Measurements from ENCODE around the gene EXO1. TPM values are rescaled to one million over a fixed set of nuclear protein-coding genes. Genes with fewer than 3 reads are reported as not detected.

EXO1 gene
- total RNA-seq, 1 experiment from 2014 or later = 26.3 TPM

DNA sequence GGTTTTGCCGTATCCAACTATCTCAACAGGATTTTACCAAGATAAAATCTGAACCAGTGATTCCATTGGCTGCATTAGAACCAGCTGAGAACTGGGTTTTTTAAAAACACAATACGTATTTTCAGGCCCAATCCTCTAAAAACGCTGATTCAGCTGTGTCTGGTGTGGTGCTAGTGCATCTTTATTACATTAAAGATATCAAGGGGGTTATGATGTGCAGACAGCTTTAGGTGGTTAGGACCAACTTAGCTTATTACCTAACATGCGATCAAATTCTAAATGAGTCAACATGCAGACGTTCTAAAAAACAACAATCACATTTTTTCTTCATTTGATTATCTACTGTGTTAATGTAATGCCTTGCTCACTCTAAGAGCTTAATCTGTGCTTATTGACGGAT is 32.0 kb upstream of the EXO1 start:
- no peaks in the 10 kb centered on the region for H3K9me3 ChIP-seq (ENCODE audit: control insufficient read depth, insufficient read depth, low read depth, low read length)
- H3K4me1 ChIP-seq (ENCODE audit: control insufficient read depth, insufficient read depth, low read length) = 0 out of 2 replicates have a peak, but pooled peaks cover 4% of the 10 kb centered on the region
- no peak overlapping the region for H3K27ac ChIP-seq (ENCODE audit: low read length)
- H3K27me3 ChIP-seq (ENCODE audit: control insufficient read depth, insufficient read depth, low read length) = no peaks in the 10 kb centered on the region; the same call in 1 of the 2 replicates
- DNase-seq (ENCODE audit: low read depth, low spot score) (no peak), ATAC-seq (no peak)
- H3K36me3 ChIP-seq (ENCODE audit: control insufficient read depth, insufficient read depth, low read length) = no peaks in the 10 kb centered on the region
- TF ChIP-seq SIN3A (IDR thresholded peaks at IDR 0.05; ENCODE audit: borderline replicate concordance, insufficient read depth, low read depth, low read length) (no peak), TCF7L2 (IDR thresholded peaks at IDR 0.05; ENCODE audit: low read depth, low read length) (no peak), POLR2AphosphoS5 (IDR thresholded peaks at IDR 0.05; ENCODE audit: low read depth, low read length) (no peak)
- BruUV-seq (replicated peaks) = no TSS peak
- in situ Hi-C loops (cut with HindIII; ENCODE audit: low pct_unique_long_range_greater_than_20kb, low sequenced_read_pairs) (no loop called here), intact Hi-C loops (cut with micrococcal nuclease; ENCODE audit: unreplicated experiment) (no loop called here)
- ChIA-PET CTCF (no interaction called here), POLR2A (no interaction called here)
- H3K4me3 ChIP-seq (ENCODE audit: low read depth in 2 of 2, low read length in 2 of 2) = no peak overlapping the region

DNA sequence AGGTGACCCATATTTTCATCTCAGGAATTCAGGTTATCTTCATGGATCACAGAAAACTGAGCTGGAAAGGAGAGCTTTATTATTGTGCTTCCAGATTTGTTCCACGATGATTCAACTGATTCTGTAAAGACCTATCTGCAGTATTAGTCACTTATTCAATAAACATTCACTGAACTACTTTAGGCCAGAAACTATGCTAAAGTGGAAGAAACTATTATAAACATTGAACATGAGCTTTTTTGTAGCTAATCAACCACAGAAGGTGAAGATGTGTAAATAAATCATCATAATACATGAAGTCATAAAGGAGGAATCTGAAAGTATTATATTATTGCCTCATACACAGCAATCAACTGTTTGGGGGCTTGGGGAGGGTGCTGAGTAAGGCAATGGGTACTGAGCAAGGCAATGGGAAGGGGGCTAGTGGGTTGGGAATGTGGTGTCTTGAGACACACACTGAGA is 30.6 kb upstream of the EXO1 start:
- ChIA-PET CTCF (interaction anchor here (0.5 kb wide), 1 partner anchor 69 kb away, joined by 6 read pairs; no protein-coding TSS in a partner anchor), POLR2A (no interaction called here)
- BruUV-seq (replicated peaks) = no TSS peak
- in situ Hi-C loops (cut with HindIII; ENCODE audit: low pct_unique_long_range_greater_than_20kb, low sequenced_read_pairs) (no loop called here), intact Hi-C loops (cut with micrococcal nuclease; ENCODE audit: unreplicated experiment) (no loop called here)
- H3K4me1 ChIP-seq (ENCODE audit: control insufficient read depth, insufficient read depth, low read length) = 0 out of 2 replicates have a peak, but pooled peaks cover 4% of the 10 kb centered on the region
- TF ChIP-seq CTCF (IDR thresholded peaks at IDR 0.05) (no peak), SIN3A (IDR thresholded peaks at IDR 0.05; ENCODE audit: borderline replicate concordance, insufficient read depth, low read depth, low read length) (no peak), POLR2AphosphoS5 (IDR thresholded peaks at IDR 0.05; ENCODE audit: low read depth, low read length) (no peak), TCF7L2 (IDR thresholded peaks at IDR 0.05; ENCODE audit: low read depth, low read length) (no peak)
- TF ChIP-seq, protein P1, sequence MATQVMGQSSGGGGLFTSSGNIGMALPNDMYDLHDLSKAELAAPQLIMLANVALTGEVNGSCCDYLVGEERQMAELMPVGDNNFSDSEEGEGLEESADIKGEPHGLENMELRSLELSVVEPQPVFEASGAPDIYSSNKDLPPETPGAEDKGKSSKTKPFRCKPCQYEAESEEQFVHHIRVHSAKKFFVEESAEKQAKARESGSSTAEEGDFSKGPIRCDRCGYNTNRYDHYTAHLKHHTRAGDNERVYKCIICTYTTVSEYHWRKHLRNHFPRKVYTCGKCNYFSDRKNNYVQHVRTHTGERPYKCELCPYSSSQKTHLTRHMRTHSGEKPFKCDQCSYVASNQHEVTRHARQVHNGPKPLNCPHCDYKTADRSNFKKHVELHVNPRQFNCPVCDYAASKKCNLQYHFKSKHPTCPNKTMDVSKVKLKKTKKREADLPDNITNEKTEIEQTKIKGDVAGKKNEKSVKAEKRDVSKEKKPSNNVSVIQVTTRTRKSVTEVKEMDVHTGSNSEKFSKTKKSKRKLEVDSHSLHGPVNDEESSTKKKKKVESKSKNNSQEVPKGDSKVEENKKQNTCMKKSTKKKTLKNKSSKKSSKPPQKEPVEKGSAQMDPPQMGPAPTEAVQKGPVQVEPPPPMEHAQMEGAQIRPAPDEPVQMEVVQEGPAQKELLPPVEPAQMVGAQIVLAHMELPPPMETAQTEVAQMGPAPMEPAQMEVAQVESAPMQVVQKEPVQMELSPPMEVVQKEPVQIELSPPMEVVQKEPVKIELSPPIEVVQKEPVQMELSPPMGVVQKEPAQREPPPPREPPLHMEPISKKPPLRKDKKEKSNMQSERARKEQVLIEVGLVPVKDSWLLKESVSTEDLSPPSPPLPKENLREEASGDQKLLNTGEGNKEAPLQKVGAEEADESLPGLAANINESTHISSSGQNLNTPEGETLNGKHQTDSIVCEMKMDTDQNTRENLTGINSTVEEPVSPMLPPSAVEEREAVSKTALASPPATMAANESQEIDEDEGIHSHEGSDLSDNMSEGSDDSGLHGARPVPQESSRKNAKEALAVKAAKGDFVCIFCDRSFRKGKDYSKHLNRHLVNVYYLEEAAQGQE (IDR thresholded peaks at IDR 0.05; ENCODE audit: insufficient read depth in 1 of 2, low read depth in 2 of 2, low read length in 1 of 2) = no peak
- DNase-seq (ENCODE audit: low read depth, low spot score) (no peak), ATAC-seq (no peak)
- no peaks in the 10 kb centered on the region for H3K9me3 ChIP-seq (ENCODE audit: control insufficient read depth, insufficient read depth, low read depth, low read length)
- no peak overlapping the region for H3K4me3 ChIP-seq (ENCODE audit: low read depth in 2 of 2, low read length in 2 of 2)
- H3K27me3 ChIP-seq (ENCODE audit: control insufficient read depth, insufficient read depth, low read length) = no peaks in the 10 kb centered on the region
- H3K27ac ChIP-seq (ENCODE audit: low read length) = no peak overlapping the region
- no peaks in the 10 kb centered on the region for H3K36me3 ChIP-seq (ENCODE audit: control insufficient read depth, insufficient read depth, low read length)

DNA sequence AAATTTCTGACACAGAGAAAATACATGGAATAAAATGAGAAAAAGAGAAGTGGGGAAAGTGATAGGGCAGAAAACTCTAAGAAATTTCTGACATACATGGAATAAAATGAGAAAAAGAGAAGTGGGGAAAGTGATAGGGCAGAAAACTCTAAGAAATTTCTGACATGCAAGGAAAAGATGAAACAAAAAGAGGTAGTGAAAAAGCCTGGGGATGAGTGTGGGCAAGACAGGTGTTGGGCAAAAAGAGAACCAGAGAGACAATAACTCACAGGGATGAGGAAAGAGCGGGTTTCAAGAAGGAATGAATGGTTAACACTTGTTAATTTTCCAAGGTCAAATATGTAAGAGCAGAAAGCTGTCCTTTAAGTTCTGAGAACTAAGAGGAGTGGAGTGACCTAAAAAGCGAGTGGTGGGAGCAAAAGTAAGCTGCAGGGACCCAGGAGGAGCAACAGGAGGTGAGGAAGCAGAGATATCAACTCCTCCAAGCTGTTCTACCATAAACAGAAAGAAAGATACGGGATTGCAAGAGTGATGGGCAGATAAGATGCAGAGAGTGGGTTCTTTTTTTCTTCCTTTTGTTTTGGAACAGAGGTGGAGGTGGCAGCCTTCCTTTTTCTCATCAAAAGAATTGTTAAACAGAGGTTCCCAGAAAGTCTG is 29.9 kb upstream of the EXO1 start:
- Histone ChIP-seq H3K36me3 (ENCODE audit: control insufficient read depth, insufficient read depth, low read length) (no peaks in the 10 kb centered on the region), H3K27ac (ENCODE audit: low read length) (no peak overlapping the region), H3K4me3 (ENCODE audit: low read depth in 2 of 2, low read length in 2 of 2) (no peak overlapping the region), H3K9me3 (ENCODE audit: control insufficient read depth, insufficient read depth, low read depth, low read length) (no peaks in the 10 kb centered on the region), H3K4me1 (ENCODE audit: control insufficient read depth, insufficient read depth, low read length) (0 out of 2 replicates have a peak, but pooled peaks cover 4% of the 10 kb centered on the region), H3K27me3 (ENCODE audit: control insufficient read depth, insufficient read depth, low read length) (no peaks in the 10 kb centered on the region)
- CTCF ChIA-PET = no interaction called here
- in situ Hi-C loops (cut with HindIII; ENCODE audit: low pct_unique_long_range_greater_than_20kb, low sequenced_read_pairs) (no loop called here), intact Hi-C loops (cut with micrococcal nuclease; ENCODE audit: unreplicated experiment) (no loop called here)
- POLR2A ChIA-PET = no interaction called here
- ATAC-seq (no peak), DNase-seq (ENCODE audit: low read depth, low spot score) (no peak)
- BruUV-seq (replicated peaks) = no TSS peak
- TF ChIP-seq TCF7L2 (IDR thresholded peaks at IDR 0.05; ENCODE audit: low read depth, low read length) = no peak
- no peak for TF ChIP-seq SIN3A (IDR thresholded peaks at IDR 0.05; ENCODE audit: borderline replicate concordance, insufficient read depth, low read depth, low read length)
- no peak for TF ChIP-seq POLR2AphosphoS5 (IDR thresholded peaks at IDR 0.05; ENCODE audit: low read depth, low read length)
- TF ChIP-seq CTCF (IDR thresholded peaks at IDR 0.05) = no peak
- TF ChIP-seq, protein P1 (IDR thresholded peaks at IDR 0.05; ENCODE audit: insufficient read depth in 1 of 2, low read depth in 2 of 2, low read length in 1 of 2) = no peak
